ENCODE measurements around the gene ST6GALNAC2.

ST6GALNAC2 gene

DNA sequence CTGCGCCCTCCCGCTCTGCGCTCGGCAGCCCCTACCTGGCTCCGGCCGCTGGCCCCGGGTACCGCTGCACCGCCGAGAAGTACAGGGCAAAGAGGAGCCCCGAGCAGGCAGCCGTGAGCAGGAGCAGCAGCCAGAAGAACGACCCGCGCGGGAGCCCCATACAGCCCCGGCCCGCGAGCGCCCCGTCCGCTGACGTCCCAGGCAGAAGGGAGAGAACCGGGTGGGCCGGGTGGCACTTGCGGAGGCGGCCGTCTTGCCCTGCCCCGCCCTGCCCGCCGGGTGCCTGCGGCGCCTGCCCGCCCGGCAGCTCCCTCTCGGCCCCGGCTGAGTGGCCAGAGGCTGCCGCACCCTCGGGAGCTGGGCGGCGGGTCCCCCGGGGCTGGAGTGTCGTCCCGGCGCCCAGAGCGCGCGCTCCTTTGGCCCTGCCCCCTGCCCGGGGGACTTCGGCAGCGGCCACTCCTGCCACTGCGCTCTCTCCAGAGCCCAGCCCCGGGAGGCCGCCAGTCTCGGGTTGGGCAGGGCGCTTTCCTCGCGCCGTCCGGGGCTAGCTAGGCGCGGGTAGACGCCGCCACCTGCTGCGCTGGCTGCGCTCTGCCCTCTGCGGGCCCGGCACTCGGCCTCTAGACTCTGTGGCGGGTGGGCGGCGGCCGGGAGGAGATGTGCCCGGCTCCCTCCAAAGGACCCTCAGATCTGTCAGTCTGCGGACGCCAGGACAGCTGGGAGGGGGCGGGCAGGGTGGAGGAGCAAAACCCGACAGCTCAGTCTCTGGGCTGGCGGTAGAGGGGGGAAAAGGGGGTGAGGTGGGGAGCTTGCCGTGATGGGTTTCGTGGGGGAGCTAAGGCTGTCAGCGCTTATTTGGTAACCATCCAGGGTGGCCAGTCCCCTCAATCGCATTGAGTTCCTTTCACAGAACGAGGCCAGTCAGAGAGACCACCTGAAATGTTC lies at the start of gene ST6GALNAC2:
Gene ST6GALNAC2 (minus strand): TSS at position 212 of the 945 bp plus-strand sequence. CDS start 52 bp downstream, at position 160.
- no peaks in the 10 kb centered on the region for H3K9me3 ChIP-seq (ENCODE audit: control insufficient read depth in 1 of 2, low read length in 2 of 2)
- peaks cover 26 to 31% of the 10 kb centered on the region in 2 donors for H3K27me3 ChIP-seq (ENCODE audit: control insufficient read depth in 1 of 2, insufficient read depth in 2 of 2, low read length in 2 of 2)
- H3K9ac ChIP-seq (ENCODE audit: low read depth in 1 of 2, low read length in 2 of 2) = peak within 1 kb of the TSS; percentile 54 to 63
- peak within 1 kb of the TSS; percentile 65 to 72 for H3K4me3 ChIP-seq (ENCODE audit: low read depth in 1 of 2, low read length in 2 of 2)
- H3K27ac ChIP-seq (ENCODE audit: low read depth, low read length) = no peak within 1 kb of the TSS
- no peaks in the 10 kb centered on the region for H3K36me3 ChIP-seq (ENCODE audit: control insufficient read depth in 1 of 2, insufficient read depth in 2 of 2, low read length in 2 of 2)
- H3K4me1 ChIP-seq (ENCODE audit: control insufficient read depth in 1 of 2, insufficient read depth in 2 of 2, low read length in 2 of 2) = peaks cover 4 to 11% of the 10 kb centered on the region in 2 donors

- Histone ChIP-seq H3K36me3 (ENCODE audit: control insufficient read depth in 1 of 2, insufficient read depth in 2 of 2, low read length in 2 of 2) (peaks cover 0 to 10% of the 10 kb centered on the region in 2 donors), H3K27me3 (ENCODE audit: control insufficient read depth in 1 of 2, insufficient read depth in 2 of 2, low read length in 2 of 2) (no peaks in the 10 kb centered on the region), H3K9ac (ENCODE audit: low read depth in 1 of 2, low read length in 2 of 2) (no peak overlapping the region), H3K4me1 (ENCODE audit: control insufficient read depth in 1 of 2, insufficient read depth in 2 of 2, low read length in 2 of 2) (peaks cover 22 to 28% of the 10 kb centered on the region in 2 donors), H3K27ac (ENCODE audit: low read depth, low read length) (no peak overlapping the region), H3K9me3 (ENCODE audit: control insufficient read depth in 1 of 2, low read length in 2 of 2) (no peaks in the 10 kb centered on the region), H3K4me3 (ENCODE audit: low read depth in 1 of 2, low read length in 2 of 2) (no peak overlapping the region)
These were observed 49.4 kb upstream of the ST6GALNAC2 start for GRCh38 chr17:76635039-76635438.

GRCh38 chr17:76633628-76634328 lies 48.1 kb upstream of the ST6GALNAC2 start:
- Histone ChIP-seq H3K4me3 (ENCODE audit: low read depth in 1 of 2, low read length in 2 of 2) (peak overlapping the region in 1 of 2 donors; percentile 51), H3K4me1 (ENCODE audit: control insufficient read depth in 1 of 2, insufficient read depth in 2 of 2, low read length in 2 of 2) (peaks cover 28 to 31% of the 10 kb centered on the region in 2 donors), H3K9ac (ENCODE audit: low read depth in 1 of 2, low read length in 2 of 2) (peak overlapping the region; percentile 18), H3K27ac (ENCODE audit: low read depth, low read length) (peak overlapping the region; percentile 20), H3K9me3 (ENCODE audit: control insufficient read depth in 1 of 2, low read length in 2 of 2) (no peaks in the 10 kb centered on the region), H3K27me3 (ENCODE audit: control insufficient read depth in 1 of 2, insufficient read depth in 2 of 2, low read length in 2 of 2) (no peaks in the 10 kb centered on the region), H3K36me3 (ENCODE audit: control insufficient read depth in 1 of 2, insufficient read depth in 2 of 2, low read length in 2 of 2) (peaks cover 0 to 17% of the 10 kb centered on the region in 2 donors)

DNA sequence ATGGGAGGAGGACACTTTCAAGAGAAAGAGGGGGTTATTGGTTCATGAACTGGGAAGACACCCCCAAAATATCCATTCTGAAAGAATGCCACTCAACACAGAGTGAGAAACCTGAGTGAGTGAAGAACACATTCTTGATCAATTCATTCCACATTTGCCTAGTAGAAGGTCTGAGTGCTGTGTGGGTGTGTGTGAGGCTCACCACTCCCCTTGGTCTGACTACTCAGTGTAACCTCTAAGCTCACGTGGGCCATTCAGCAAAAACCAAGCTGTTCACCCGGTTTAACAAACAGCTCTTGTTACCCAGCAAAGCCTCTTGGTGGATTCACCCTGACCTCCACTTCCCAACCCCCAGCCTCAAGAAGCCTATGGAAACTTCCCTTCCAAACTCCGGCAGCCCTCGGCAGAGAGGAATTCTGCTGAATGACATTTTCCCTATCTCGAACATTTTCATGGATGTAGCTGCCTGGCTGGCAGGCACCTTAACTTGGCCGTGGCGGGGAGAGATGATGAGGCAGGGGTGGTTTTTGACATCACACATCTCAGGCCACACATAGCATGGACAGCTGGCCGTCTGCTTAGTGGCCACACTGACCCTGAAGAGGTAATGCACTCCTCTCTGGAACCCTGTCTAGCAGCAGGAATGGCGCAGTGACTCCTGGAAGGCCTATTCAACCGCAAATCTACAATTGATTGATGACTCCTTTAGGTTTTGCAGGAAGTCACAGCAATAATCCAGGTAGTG lies 46.3 kb upstream of the ST6GALNAC2 start:
- no peaks in the 10 kb centered on the region for H3K9me3 ChIP-seq (ENCODE audit: control insufficient read depth in 1 of 2, low read length in 2 of 2)
- H3K4me1 ChIP-seq (ENCODE audit: control insufficient read depth in 1 of 2, insufficient read depth in 2 of 2, low read length in 2 of 2) = peaks cover 28 to 31% of the 10 kb centered on the region in 2 donors
- no peak overlapping the region for H3K4me3 ChIP-seq (ENCODE audit: low read depth in 1 of 2, low read length in 2 of 2)
- H3K9ac ChIP-seq (ENCODE audit: low read depth in 1 of 2, low read length in 2 of 2) = peak overlapping the region in 1 of 2 donors; percentile 18
- H3K27ac ChIP-seq (ENCODE audit: low read depth, low read length) = no peak overlapping the region
- peaks cover 0 to 5% of the 10 kb centered on the region in 2 donors for H3K27me3 ChIP-seq (ENCODE audit: control insufficient read depth in 1 of 2, insufficient read depth in 2 of 2, low read length in 2 of 2)
- peaks cover 0 to 29% of the 10 kb centered on the region in 2 donors for H3K36me3 ChIP-seq (ENCODE audit: control insufficient read depth in 1 of 2, insufficient read depth in 2 of 2, low read length in 2 of 2)

- peaks cover 12 to 35% of the 10 kb centered on the region in 2 donors for H3K36me3 ChIP-seq (ENCODE audit: control insufficient read depth in 1 of 2, insufficient read depth in 2 of 2, low read length in 2 of 2)
- H3K27me3 ChIP-seq (ENCODE audit: control insufficient read depth in 1 of 2, insufficient read depth in 2 of 2, low read length in 2 of 2) = peaks cover 0 to 5% of the 10 kb centered on the region in 2 donors
- H3K4me3 ChIP-seq (ENCODE audit: low read depth in 1 of 2, low read length in 2 of 2) = no peak overlapping the region
- H3K27ac ChIP-seq (ENCODE audit: low read depth, low read length) = no peak overlapping the region
- no peaks in the 10 kb centered on the region for H3K9me3 ChIP-seq (ENCODE audit: control insufficient read depth in 1 of 2, low read length in 2 of 2)
- peaks cover 28 to 31% of the 10 kb centered on the region in 2 donors for H3K4me1 ChIP-seq (ENCODE audit: control insufficient read depth in 1 of 2, insufficient read depth in 2 of 2, low read length in 2 of 2)
- H3K9ac ChIP-seq (ENCODE audit: low read depth in 1 of 2, low read length in 2 of 2) = no peak overlapping the region
These were observed 44.5 kb upstream of the ST6GALNAC2 start for GRCh38 chr17:76630151-76630550.

DNA sequence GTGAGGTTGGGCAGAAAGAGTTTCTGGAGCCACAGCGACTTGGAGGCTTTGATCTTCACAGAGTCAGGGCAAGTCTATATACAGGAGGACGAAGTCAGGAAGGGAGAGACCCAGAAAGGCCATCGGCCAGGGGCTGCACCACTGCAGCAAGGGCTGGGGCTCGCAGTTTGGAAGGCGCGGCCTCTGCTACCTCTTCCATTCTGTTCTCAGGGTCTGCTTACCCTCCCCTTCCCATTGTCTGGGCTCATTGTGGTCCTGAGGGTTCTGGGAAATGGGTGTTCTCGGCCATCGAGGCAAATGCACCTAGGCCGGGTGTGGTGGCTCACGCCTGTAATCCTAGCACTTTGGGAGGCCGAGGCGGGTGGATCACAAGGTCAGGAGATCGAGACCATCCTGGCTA lies 41.9 kb upstream of the ST6GALNAC2 start:
- Histone ChIP-seq H3K27ac (ENCODE audit: low read depth, low read length) (no peak overlapping the region), H3K36me3 (ENCODE audit: control insufficient read depth in 1 of 2, insufficient read depth in 2 of 2, low read length in 2 of 2) (peaks cover 12 to 39% of the 10 kb centered on the region in 2 donors), H3K9me3 (ENCODE audit: control insufficient read depth in 1 of 2, low read length in 2 of 2) (no peaks in the 10 kb centered on the region)

DNA sequence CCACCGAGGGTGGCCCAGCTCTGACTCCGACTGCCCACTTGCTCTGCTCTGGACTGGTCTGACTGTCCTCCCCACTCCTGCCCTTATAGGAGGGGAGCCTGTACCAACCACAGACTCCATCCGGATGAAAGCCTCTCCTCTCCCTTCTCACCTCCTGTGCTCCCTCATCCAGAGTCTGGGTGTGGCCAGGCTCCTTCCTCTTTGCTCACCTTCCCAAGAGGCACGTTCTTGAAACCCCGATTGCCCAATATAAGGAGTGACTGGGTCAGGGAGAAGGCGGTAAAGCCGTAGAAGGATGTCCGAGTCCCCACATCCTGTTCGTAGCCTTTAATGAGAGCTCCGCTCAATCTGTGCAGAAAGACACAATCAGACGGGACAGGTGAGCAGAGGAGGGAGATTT lies 40.8 kb upstream of the ST6GALNAC2 start:
- H3K27ac ChIP-seq (ENCODE audit: low read depth, low read length) = no peak overlapping the region
- H3K27me3 ChIP-seq (ENCODE audit: control insufficient read depth in 1 of 2, insufficient read depth in 2 of 2, low read length in 2 of 2) = peaks cover 0 to 5% of the 10 kb centered on the region in 2 donors
- no peaks in the 10 kb centered on the region for H3K9me3 ChIP-seq (ENCODE audit: control insufficient read depth in 1 of 2, low read length in 2 of 2)
- no peak overlapping the region for H3K4me3 ChIP-seq (ENCODE audit: low read depth in 1 of 2, low read length in 2 of 2)
- H3K9ac ChIP-seq (ENCODE audit: low read depth in 1 of 2, low read length in 2 of 2) = no peak overlapping the region
- H3K36me3 ChIP-seq (ENCODE audit: control insufficient read depth in 1 of 2, insufficient read depth in 2 of 2, low read length in 2 of 2) = peaks cover 12 to 39% of the 10 kb centered on the region in 2 donors
- peaks cover 9 to 14% of the 10 kb centered on the region in 2 donors for H3K4me1 ChIP-seq (ENCODE audit: control insufficient read depth in 1 of 2, insufficient read depth in 2 of 2, low read length in 2 of 2)

More for the DNA sequence above, 41.9 kb upstream of the ST6GALNAC2 start:
- peaks cover 18 to 24% of the 10 kb centered on the region in 2 donors for H3K4me1 ChIP-seq (ENCODE audit: control insufficient read depth in 1 of 2, insufficient read depth in 2 of 2, low read length in 2 of 2)
- H3K9ac ChIP-seq (ENCODE audit: low read depth in 1 of 2, low read length in 2 of 2) = no peak overlapping the region
- H3K27me3 ChIP-seq (ENCODE audit: control insufficient read depth in 1 of 2, insufficient read depth in 2 of 2, low read length in 2 of 2) = peaks cover 0 to 5% of the 10 kb centered on the region in 2 donors
- H3K4me3 ChIP-seq (ENCODE audit: low read depth in 1 of 2, low read length in 2 of 2) = no peak overlapping the region

DNA sequence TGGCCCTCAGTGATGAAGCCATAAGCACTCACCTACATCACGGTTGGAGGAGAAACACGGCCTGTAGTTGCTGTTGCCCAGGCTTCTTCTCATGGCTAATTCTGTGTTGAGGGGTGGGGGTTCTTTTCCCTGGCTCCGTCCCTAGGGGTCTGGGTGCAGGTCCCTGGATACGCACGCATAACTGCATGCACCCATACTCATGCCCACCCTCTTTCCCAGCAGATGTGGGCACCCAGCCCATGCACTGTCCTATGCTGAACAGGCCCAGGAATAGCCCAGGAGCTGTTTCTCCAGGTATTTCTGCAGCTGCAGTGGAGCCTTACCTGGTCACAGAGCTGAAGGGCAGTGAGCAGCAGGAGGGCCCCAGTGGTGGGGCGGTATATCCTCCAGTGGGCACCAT lies 39.8 kb upstream of the ST6GALNAC2 start:
- H3K4me1 ChIP-seq (ENCODE audit: control insufficient read depth in 1 of 2, insufficient read depth in 2 of 2, low read length in 2 of 2) = peaks cover 4 to 9% of the 10 kb centered on the region in 2 donors
- H3K36me3 ChIP-seq (ENCODE audit: control insufficient read depth in 1 of 2, insufficient read depth in 2 of 2, low read length in 2 of 2) = peaks cover 12 to 39% of the 10 kb centered on the region in 2 donors

DNA sequence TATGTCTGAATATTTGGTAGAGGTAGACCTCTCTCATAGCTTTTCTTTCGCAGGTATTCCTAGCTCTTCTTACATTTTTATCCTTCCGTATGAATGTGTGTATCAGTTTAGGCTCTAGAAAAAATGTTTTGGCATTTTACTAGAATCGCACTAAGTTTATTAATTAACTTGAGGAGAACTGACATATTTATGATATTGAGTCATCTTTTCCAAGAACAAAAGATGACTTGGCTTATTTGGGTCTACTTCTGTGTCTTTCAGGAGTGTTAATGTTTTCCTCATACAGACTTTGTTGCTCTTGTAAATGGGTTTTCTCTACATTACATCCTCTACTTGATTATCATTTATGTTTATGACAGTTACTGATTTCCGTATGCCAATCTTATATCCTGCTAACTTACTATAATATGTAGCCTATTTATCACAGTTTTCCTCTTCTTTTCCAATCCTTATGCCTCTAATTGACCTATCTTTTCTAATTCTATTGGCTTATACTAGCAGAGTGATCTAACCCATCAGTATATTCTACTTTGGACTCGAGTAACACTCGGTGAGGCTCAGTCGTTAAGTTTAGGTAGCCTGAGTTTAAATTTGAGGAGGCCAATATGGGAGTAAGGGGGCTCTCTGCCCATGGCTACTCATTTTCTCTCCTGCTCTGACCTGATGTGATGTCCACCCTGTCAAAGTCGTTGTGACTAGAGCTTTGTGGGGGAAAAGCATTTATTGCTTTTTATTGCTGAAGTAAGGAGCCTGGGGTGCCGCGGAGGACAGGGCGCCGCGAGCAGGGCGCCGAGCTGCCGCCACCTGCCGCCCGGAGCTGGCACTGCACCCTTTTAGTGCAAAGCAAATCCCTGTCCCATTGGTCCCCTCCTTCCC lies 37.8 kb upstream of the ST6GALNAC2 start:
- Histone ChIP-seq H3K27me3 (ENCODE audit: control insufficient read depth in 1 of 2, insufficient read depth in 2 of 2, low read length in 2 of 2) (peaks cover 0 to 5% of the 10 kb centered on the region in 2 donors), H3K9me3 (ENCODE audit: control insufficient read depth in 1 of 2, low read length in 2 of 2) (no peaks in the 10 kb centered on the region), H3K4me3 (ENCODE audit: low read depth in 1 of 2, low read length in 2 of 2) (no peak overlapping the region), H3K4me1 (ENCODE audit: control insufficient read depth in 1 of 2, insufficient read depth in 2 of 2, low read length in 2 of 2) (no peaks in the 10 kb centered on the region), H3K36me3 (ENCODE audit: control insufficient read depth in 1 of 2, insufficient read depth in 2 of 2, low read length in 2 of 2) (peaks cover 12 to 29% of the 10 kb centered on the region in 2 donors), H3K27ac (ENCODE audit: low read depth, low read length) (no peak overlapping the region), H3K9ac (ENCODE audit: low read depth in 1 of 2, low read length in 2 of 2) (no peak overlapping the region)

More for the DNA sequence above, 39.8 kb upstream of the ST6GALNAC2 start:
- Histone ChIP-seq H3K9ac (ENCODE audit: low read depth in 1 of 2, low read length in 2 of 2) (no peak overlapping the region), H3K27ac (ENCODE audit: low read depth, low read length) (no peak overlapping the region), H3K27me3 (ENCODE audit: control insufficient read depth in 1 of 2, insufficient read depth in 2 of 2, low read length in 2 of 2) (peaks cover 0 to 5% of the 10 kb centered on the region in 2 donors), H3K4me3 (ENCODE audit: low read depth in 1 of 2, low read length in 2 of 2) (no peak overlapping the region), H3K9me3 (ENCODE audit: control insufficient read depth in 1 of 2, low read length in 2 of 2) (no peaks in the 10 kb centered on the region)
